Measurements from ENCODE around the gene ASPHD2.

ASPHD2 gene

GRCh38 chr22:26486394-26486793 is 57.3 kb downstream of the ASPHD2 start:
- no peak for TF ChIP-seq EZH2 (IDR thresholded peaks at IDR 0.05; ENCODE audit: borderline replicate concordance, low read depth, low read length, severe bottlenecking)
- TF ChIP-seq, protein P1, sequence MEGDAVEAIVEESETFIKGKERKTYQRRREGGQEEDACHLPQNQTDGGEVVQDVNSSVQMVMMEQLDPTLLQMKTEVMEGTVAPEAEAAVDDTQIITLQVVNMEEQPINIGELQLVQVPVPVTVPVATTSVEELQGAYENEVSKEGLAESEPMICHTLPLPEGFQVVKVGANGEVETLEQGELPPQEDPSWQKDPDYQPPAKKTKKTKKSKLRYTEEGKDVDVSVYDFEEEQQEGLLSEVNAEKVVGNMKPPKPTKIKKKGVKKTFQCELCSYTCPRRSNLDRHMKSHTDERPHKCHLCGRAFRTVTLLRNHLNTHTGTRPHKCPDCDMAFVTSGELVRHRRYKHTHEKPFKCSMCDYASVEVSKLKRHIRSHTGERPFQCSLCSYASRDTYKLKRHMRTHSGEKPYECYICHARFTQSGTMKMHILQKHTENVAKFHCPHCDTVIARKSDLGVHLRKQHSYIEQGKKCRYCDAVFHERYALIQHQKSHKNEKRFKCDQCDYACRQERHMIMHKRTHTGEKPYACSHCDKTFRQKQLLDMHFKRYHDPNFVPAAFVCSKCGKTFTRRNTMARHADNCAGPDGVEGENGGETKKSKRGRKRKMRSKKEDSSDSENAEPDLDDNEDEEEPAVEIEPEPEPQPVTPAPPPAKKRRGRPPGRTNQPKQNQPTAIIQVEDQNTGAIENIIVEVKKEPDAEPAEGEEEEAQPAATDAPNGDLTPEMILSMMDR (IDR thresholded peaks at IDR 0.05; ENCODE audit: borderline replicate concordance, extremely low read depth, low read length, poor library complexity, severe bottlenecking), result no peak
- no peak for DNase-seq
- Histone ChIP-seq H3K79me2 (ENCODE audit: insufficient read depth, low read length) (peaks cover 52% of the 10 kb centered on the region), H4K20me1 (ENCODE audit: insufficient read depth, low read length) (no peaks in the 10 kb centered on the region), H3K4me2 (ENCODE audit: insufficient read depth, low read length) (peak overlapping the region; percentile 90; the same call in 1 of the 2 replicates), H3K4me3 (ENCODE audit: low read depth in 1 of 2, low read length in 2 of 2) (no peak overlapping the region), H3K36me3 (ENCODE audit: insufficient read depth, low read length) (peaks cover 52% of the 10 kb centered on the region), H3K27me3 (ENCODE audit: insufficient read depth, low read length, poor library complexity) (no peaks in the 10 kb centered on the region), H3K9me3 (ENCODE audit: insufficient read depth, low read length, severe bottlenecking) (no peaks in the 10 kb centered on the region), H2AFZ (ENCODE audit: low read depth, low read length) (no peak overlapping the region), H3K27ac (ENCODE audit: low read length) (no peak overlapping the region; the same call in 1 of the 2 replicates), H3K4me1 (ENCODE audit: insufficient read depth, low read length) (peaks cover 74% of the 10 kb centered on the region), H3K9ac (ENCODE audit: low read depth, low read length) (no peak overlapping the region)
- no peak for ATAC-seq (ENCODE audit: insufficient read depth, low read depth)

- TF ChIP-seq, protein P1 (IDR thresholded peaks at IDR 0.05; ENCODE audit: borderline replicate concordance, extremely low read depth, low read length, poor library complexity, severe bottlenecking), result no peak
- no peak for TF ChIP-seq EZH2 (IDR thresholded peaks at IDR 0.05; ENCODE audit: borderline replicate concordance, low read depth, low read length, severe bottlenecking)
- ATAC-seq (ENCODE audit: insufficient read depth, low read depth) (peak; percentile 27), DNase-seq (peak; percentile 66)
- Histone ChIP-seq H3K27me3 (ENCODE audit: insufficient read depth, low read length, poor library complexity) (no peaks in the 10 kb centered on the region), H3K4me3 (ENCODE audit: low read depth in 1 of 2, low read length in 2 of 2) (no peak overlapping the region), H3K79me2 (ENCODE audit: insufficient read depth, low read length) (peaks cover 45% of the 10 kb centered on the region), H2AFZ (ENCODE audit: low read depth, low read length) (no peak overlapping the region), H4K20me1 (ENCODE audit: insufficient read depth, low read length) (no peaks in the 10 kb centered on the region; the same call in 1 of the 2 replicates), H3K9ac (ENCODE audit: low read depth, low read length) (peak overlapping the region; percentile 21; the same call in 1 of the 2 replicates), H3K27ac (ENCODE audit: low read length) (peak overlapping the region; percentile 73), H3K9me3 (ENCODE audit: insufficient read depth, low read length, severe bottlenecking) (no peaks in the 10 kb centered on the region), H3K4me2 (ENCODE audit: insufficient read depth, low read length) (peak overlapping the region; percentile 12; the same call in 1 of the 2 replicates), H3K4me1 (ENCODE audit: insufficient read depth, low read length) (peaks cover 58% of the 10 kb centered on the region), H3K36me3 (ENCODE audit: insufficient read depth, low read length) (peaks cover 61% of the 10 kb centered on the region)
Measured at GRCh38 chr22:26487996-26488395, 58.9 kb downstream of the ASPHD2 start.

DNA sequence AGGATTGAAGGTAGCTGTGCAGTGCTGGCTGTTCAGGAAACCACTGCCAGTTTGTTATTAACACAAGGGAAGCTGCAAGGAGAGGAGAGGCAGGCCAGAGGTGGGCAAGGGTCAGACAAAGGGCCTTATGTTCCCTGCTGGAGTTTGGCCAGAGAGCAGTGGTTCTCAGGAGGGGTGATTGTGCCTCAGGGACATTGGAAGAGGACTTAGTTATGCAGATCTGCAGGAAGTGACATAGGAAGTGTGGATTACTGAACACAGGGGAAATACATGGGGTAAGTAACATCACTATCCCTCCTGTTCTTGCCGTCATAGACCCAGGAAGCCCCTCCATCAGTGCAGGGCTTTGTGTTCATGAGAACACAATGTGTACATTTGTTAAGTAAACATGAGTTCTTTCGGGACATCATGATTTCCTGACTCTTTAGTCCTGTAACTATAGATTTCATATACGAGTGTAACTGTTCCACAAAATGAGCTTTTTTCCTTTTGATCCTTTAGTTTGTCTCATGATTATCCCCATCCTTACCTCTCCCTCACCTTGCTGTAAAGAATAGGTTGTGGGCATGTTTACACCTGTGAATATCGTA is 60.5 kb downstream of the ASPHD2 start:
- Histone ChIP-seq H3K27ac (ENCODE audit: low read length) (peak overlapping the region; percentile 70), H3K36me3 (ENCODE audit: insufficient read depth, low read length) (peaks cover 77% of the 10 kb centered on the region), H4K20me1 (ENCODE audit: insufficient read depth, low read length) (no peaks in the 10 kb centered on the region; the same call in 1 of the 2 replicates), H3K9me3 (ENCODE audit: insufficient read depth, low read length, severe bottlenecking) (no peaks in the 10 kb centered on the region), H2AFZ (ENCODE audit: low read depth, low read length) (no peak overlapping the region), H3K79me2 (ENCODE audit: insufficient read depth, low read length) (peaks cover 32% of the 10 kb centered on the region), H3K9ac (ENCODE audit: low read depth, low read length) (no peak overlapping the region), H3K4me1 (ENCODE audit: insufficient read depth, low read length) (peaks cover 57% of the 10 kb centered on the region), H3K4me2 (ENCODE audit: insufficient read depth, low read length) (no peak overlapping the region), H3K27me3 (ENCODE audit: insufficient read depth, low read length, poor library complexity) (no peaks in the 10 kb centered on the region), H3K4me3 (ENCODE audit: low read depth in 1 of 2, low read length in 2 of 2) (no peak overlapping the region)
- DNase-seq, result no peak
- ATAC-seq (ENCODE audit: insufficient read depth, low read depth), result no peak
- no peak for TF ChIP-seq EZH2 (IDR thresholded peaks at IDR 0.05; ENCODE audit: borderline replicate concordance, low read depth, low read length, severe bottlenecking)
- TF ChIP-seq, protein P1 (IDR thresholded peaks at IDR 0.05; ENCODE audit: borderline replicate concordance, extremely low read depth, low read length, poor library complexity, severe bottlenecking), result no peak
